Right lung (tissue), 10 donors: ENCODE results near the gene USP7. TPM values are rescaled to one million over a fixed set of nuclear protein-coding genes. Genes with fewer than 3 reads are reported as not detected.
A peak's percentile ranks its signal among the peaks of the same experiment; 100 is the strongest.
"Not testable (repeated sequence)": the region's sequence is repeated elsewhere in the genome, so short reads cannot be mapped to it uniquely, and the experiment has no call there.

Source experiments
- DNase-seq, 2 donors: peaks; one replicate each; pipeline ENCODE4 v3.0.0-alpha.2; 2013
- long read RNA-seq, 8 donors: transcript quantifications; one replicate each; lab custom pipeline, GENCODE V29; 2026
- polyA plus RNA-seq, 5 donors: library from polyadenylated mRNA; unstranded; fragments of 120-200 nt; gene quantifications; one replicate each; pipeline versions ENCODE4 v1.2.1 to v1.2.3, GENCODE V29; 2013; ENCODE audit warnings: inconsistent platforms in 1 of 5, low replicate concordance in 1 of 5; ENCODE audit not compliant: insufficient read length in 5 of 5, insufficient read depth in 1 of 5

The USP7 gene
- 100 to 1,000 TPM in 4 of 5 donors, 10 to 100 TPM in 1; 97.9 to 145 (median 121) TPM for polyA plus RNA-seq
- long read RNA-seq, donor 1, partial matches to known transcripts: 18 of 18 reads
- long read RNA-seq, donor 1, other reads (novel, unspliced or antisense): 0 of 18 reads
- long read RNA-seq, donor 2, partial matches to known transcripts: 0 of 1 reads
- long read RNA-seq, donor 2, other reads (novel, unspliced or antisense): 0 of 1 reads
- long read RNA-seq, donor 3: 0 reads
- long read RNA-seq, donor 4: 0 reads
- long read RNA-seq, donor 5, full-length matches to known transcripts: 3 of 9 reads
- long read RNA-seq, donor 5, partial matches to known transcripts: 6 of 9 reads
- long read RNA-seq, donor 5, other reads (novel, unspliced or antisense): 0 of 9 reads
- long read RNA-seq, donor 6, full-length matches to known transcripts: 2 of 2 reads
- long read RNA-seq, donor 6, partial matches to known transcripts: 0 of 2 reads
- long read RNA-seq, donor 6, other reads (novel, unspliced or antisense): 0 of 2 reads
- long read RNA-seq, donor 7, full-length matches to known transcripts: 3 of 3 reads
- long read RNA-seq, donor 7, partial matches to known transcripts: 0 of 3 reads
- long read RNA-seq, donor 7, other reads (novel, unspliced or antisense): 0 of 3 reads
- long read RNA-seq, donor 8: 0 reads

GRCh38 chr16:8963821-8964441, at the start of gene USP7:
Gene USP7 (minus strand): TSS chr16:8963906. CDS start chr16:8963285, 621 bp downstream.
- DNase-seq: peak; percentile 88 to 89

DNA sequence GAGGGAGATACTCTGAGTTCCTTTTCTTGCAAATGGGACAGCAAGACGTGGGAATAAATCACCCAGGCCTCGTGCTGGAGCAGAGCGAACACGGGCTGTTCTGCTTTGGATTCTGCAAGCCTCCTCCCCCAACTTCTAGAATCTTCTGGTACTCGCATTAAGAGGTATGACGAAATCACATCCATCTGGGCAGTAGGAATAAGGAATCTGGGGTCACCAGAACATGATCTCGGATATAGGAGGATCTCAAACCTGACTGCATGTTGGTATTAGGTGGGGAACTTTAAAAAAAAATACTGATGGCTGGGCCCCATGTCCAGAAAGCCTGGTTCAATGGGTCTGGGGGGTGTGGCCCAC, 49.8 kb upstream of the USP7 start:
- no peak for DNase-seq

- DNase-seq: no peak
Measured at GRCh38 chr16:9012848-9013507, 49.3 kb upstream of the USP7 start.

DNA sequence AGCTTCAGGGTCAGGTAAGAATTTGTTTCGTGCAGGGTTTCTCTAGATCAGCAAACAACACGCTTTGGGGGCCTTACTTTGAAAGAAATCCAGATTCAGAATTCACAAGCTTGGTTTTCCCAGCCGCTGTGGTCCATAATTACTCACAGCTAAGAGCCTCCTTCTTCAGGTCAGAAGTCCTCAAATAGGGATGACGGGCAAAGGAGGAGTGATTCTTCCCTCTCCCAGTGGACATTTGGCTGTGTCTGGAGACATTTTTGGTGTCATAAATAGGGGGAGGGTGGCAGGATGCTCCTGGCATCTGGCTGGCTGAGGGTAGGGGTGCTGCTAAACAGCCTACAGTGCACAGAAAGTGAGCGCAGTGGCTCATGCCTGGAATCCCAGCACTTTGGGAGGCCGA, 48.6 kb upstream of the USP7 start:
- no peak for DNase-seq

GRCh38 chr16:9008601-9009260, 45.0 kb upstream of the USP7 start:
- DNase-seq: peak; percentile 42 to 59

DNA sequence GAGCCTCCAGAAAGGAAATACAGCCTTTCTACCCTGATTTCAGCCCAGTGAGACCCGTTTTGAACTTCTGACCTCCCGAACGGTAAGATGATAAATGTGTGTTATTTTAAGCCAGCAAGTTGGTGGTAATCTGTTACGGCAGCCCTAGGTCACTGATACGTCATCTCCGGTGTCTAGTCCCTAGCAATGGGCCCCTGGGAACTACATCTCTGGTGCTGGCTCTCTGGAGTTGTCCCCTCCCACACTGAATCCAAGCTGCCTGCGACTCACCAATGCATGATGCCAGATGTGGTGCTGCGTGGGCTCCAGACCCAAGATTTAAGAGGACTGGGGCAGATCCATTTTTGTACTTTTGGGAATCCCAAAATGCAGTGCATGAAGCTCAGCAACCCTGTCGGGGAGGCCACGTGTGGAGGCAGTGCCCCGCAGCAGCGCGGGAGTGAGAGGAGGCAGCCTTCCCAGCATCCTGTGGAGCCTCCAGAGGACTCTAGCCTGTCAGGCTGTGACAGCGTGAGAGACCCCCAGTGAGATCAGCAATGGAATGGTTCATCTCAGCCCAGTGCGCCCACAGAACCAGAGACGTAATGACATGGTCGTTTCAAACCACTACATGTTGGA, 43.6 kb upstream of the USP7 start:
- no peak for DNase-seq

GRCh38 chr16:9004183-9004582, 40.5 kb upstream of the USP7 start:
- no peak for DNase-seq

DNA sequence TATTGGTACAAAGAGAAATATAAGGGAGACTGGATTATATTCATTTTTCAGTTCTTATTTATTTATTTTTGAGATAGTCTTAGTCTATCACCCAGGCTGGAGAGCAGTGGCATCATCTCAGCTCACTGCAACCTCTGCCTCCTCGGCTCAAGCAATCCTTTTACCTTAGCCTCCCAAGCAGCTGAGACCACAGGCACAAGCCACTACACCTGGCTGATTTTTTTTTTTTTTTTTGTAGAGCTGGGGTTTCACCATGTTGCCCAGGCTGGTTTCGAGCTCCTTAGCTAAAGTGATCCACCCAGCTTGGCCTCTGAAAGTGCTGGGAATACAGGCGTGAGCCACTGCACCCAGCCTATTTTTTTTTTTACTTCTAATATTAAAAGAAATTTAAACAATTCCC, 40.1 kb upstream of the USP7 start:
- no peak for DNase-seq

DNA sequence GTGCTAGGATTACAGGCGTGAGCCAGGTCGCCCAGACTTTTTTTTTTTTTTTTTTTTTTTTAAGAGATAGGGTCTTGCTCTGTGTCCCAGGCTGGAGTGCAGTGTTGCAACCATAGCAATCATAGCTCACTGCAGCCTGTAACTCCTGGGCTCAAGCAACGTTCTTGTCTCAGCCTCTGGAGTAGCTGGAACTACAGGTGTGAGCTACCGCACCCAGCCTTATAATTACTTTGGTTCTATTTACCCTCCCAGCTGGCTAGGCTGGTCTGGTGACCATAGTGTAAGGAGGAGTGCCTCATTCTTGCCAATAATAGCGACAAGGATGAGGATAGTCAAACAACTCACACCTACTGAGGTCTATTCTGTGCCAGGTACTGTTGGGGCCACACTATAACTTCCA, 39.6 kb upstream of the USP7 start:
- peak in 1 of 2 donors; percentile 16 for DNase-seq

GRCh38 chr16:9002042-9002441, 38.3 kb upstream of the USP7 start:
- no peak for DNase-seq

DNA sequence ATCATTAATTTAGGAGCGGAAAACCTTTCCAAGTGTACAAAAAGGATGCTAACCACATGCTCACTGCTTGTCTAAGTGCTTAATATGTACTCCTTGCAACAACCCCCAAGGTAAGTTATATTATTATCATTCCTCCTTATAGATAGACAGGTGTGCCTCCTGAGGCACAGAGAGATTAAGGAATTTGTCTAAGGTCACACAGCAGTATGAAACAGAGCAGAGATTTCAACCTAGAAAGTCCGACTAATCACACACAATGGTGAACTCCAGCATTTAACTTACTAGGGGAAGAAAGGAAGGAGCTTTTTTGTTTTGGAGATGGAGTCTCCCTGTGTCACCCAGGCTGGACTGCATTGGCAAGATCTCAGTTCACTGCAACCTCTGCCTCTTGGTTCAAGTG, 37.0 kb upstream of the USP7 start:
- no peak for DNase-seq

GRCh38 chr16:8999800-9000199, 36.1 kb upstream of the USP7 start:
- DNase-seq: no peak

DNA sequence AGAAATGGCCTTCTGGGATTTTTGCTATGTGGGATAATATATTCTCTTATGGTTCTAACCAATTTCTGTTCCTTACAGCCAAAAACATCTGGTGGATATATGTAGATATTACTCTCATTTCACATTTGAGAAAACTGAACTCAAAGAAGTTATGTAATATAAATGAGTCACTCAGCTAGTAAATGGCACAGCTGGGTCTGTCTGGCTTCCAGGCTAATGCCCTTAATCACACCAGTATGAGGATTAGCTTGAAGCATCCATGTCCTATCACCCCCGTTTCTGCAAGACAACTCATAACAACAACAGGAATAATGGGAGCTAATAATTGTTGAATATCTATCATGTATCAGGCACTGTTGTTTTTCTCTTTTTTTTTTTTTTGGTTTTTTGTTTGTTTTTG, 34.4 kb upstream of the USP7 start:
- DNase-seq: no peak

DNA sequence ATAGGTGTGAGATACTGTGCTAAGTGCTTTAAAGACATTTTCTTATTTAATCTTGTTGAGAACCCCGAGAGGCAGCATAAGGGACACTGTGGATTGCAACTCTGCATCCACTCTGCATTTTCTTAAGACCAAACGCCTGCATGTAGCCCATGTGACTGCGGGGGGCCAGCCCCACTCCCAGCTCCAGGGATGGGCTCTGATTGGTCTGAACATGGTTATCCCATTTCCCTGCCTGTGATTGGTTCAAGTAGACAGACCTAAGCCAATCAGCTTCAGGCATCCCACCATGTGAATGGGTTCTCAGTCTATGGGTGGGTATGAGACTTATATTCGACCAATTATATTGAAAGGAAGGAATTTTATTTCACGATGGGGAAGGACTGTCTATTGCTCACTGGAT, 33.2 kb upstream of the USP7 start:
- DNase-seq: no peak

GRCh38 chr16:8990445-8990844, 26.7 kb upstream of the USP7 start:
- no peak for DNase-seq

DNA sequence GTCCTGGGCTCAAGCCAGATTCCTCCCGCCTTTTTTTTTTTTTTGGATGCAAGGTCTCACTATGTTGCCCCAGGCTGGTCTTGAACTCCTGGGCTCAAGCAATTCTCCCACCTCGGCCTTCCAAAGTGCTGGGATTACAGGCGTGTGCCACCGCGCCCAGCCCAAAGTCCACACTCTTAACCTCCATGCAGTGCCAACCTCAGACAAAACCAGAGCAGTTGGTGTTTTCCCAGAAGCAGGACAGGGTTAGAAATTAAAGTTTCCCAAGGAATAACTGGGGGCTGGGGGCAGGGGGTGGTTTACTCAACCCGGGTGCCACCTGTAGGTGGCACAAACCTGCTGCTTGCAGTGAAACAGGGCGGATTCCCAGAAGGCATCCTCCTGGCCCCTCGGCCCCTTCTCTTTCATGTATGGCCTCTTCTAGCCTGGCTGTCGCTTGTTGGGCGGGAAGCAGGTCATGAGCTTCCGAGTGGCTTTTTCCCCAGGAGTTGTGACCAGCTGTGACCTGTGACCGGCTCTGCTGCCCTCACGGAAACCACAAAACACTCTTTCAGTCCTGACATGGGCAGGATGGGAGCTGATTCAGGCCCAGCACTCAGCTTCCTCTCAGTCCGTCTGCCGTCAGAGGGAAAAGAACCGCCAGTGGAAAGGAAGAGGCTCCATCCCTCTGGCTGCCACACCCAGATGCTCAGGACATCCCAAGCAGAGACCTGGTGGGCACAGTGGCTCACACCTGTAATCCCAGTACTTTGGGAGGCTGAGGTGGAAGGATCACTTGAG, 25.6 kb upstream of the USP7 start:
- no peak for DNase-seq

- no peak for DNase-seq
Measured at GRCh38 chr16:8986818-8987191, 23.1 kb upstream of the USP7 start.

GRCh38 chr16:8986111-8986510, 22.4 kb upstream of the USP7 start:
- no peak for DNase-seq

DNA sequence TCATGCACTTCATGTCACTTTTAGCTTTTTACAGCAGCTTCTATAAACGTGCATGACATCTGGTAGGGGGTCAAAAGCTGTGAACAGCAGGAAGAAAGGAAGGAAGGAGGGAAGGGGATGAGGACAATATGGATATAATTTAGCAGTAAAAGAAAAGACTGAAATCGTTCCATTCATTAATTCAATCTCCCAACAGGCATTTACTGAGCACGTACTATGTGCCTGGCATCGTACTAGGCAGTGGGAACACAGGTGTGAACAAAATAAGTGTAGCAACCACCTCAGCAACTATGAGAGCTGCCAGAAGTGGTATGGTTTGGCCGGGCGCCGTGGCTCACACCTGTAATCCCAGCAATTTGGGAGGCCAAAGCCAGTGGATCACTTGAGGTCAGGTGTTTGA, 19.1 kb upstream of the USP7 start:
- no peak for DNase-seq

GRCh38 chr16:8981901-8982300, 18.2 kb upstream of the USP7 start:
- not testable (repeated sequence) for DNase-seq

- DNase-seq: not testable (repeated sequence)
Measured at GRCh38 chr16:8976189-8976588, 12.5 kb upstream of the USP7 start.
